ENCODE results near the gene COPB2. TPM values are rescaled to one million over a fixed set of nuclear protein-coding genes. Genes with fewer than 3 reads are reported as not detected.

Gene COPB2
- total and polyA plus RNA-seq, 2 donors (not counting 1 experiment from before 2014, with no cell fraction given), result 15.9 to 75.4 TPM

DNA sequence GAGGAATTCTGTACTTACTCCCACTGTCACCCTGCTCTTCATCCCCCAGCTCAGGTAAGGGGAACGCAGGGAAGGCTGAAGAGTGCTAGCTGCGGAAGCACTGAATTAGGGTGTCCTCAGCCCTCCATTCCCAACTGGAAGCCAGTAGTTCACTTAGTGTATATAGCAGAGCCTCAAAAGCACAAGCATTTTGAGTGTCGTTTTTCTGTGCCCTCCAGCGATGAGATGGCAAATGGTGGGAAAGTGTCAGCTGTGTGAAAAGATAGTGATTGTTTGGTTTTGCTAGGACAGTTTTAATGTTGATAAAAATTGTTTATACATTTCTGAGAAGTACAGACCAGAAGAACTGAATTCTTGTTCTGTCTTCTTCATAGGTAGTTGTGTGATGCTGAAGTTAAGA, 34.8 kb downstream of the COPB2 start:
- H3K4me1 ChIP-seq (ENCODE audit: control insufficient read depth in 2 of 2, insufficient read depth in 2 of 2, low read length in 2 of 2), result no peaks in the 10 kb centered on the region
- ChIA-PET POLR2A (no interaction called here), CTCF (no interaction called here)
- no peak overlapping the region for H3K4me2 ChIP-seq (replicated peaks; ENCODE audit: low read depth, low read length, poor library complexity, severe bottlenecking)
- H3K4me3 Mint-ChIP-seq, result no peak overlapping the region
- no peaks in the 10 kb centered on the region for H3K27me3 ChIP-seq (replicated peaks in 1 of 4; ENCODE audit: control extremely low read depth in 1 of 4, control insufficient read depth in 3 of 4, insufficient read depth in 4 of 4, low read length in 3 of 4)
- WGBS (ENCODE audit: insufficient coverage), result 93% methylated on average over 2 of the region's 4 CpGs
- no peak overlapping the region for H3K27ac ChIP-seq (ENCODE audit: low read length in 2 of 2)
- intact Hi-C loops (cut with micrococcal nuclease), result no loop called here
- TF ChIP-seq, protein P1, sequence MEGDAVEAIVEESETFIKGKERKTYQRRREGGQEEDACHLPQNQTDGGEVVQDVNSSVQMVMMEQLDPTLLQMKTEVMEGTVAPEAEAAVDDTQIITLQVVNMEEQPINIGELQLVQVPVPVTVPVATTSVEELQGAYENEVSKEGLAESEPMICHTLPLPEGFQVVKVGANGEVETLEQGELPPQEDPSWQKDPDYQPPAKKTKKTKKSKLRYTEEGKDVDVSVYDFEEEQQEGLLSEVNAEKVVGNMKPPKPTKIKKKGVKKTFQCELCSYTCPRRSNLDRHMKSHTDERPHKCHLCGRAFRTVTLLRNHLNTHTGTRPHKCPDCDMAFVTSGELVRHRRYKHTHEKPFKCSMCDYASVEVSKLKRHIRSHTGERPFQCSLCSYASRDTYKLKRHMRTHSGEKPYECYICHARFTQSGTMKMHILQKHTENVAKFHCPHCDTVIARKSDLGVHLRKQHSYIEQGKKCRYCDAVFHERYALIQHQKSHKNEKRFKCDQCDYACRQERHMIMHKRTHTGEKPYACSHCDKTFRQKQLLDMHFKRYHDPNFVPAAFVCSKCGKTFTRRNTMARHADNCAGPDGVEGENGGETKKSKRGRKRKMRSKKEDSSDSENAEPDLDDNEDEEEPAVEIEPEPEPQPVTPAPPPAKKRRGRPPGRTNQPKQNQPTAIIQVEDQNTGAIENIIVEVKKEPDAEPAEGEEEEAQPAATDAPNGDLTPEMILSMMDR (IDR thresholded peaks at IDR 0.05), result no peak
- H3K79me2 ChIP-seq (ENCODE audit: control insufficient read depth, insufficient read depth, low read length), result no peaks in the 10 kb centered on the region
- no peak overlapping the region for H2AFZ ChIP-seq (ENCODE audit: insufficient read depth, low read depth, low read length, poor library complexity, severe bottlenecking)
- no peak for ATAC-seq (ENCODE audit: low read depth)
- no peak overlapping the region for H3K4me3 ChIP-seq (ENCODE audit: control extremely low read depth in 1 of 5, extremely low read depth in 1 of 5, insufficient read depth in 1 of 5, low read depth in 2 of 5, low read length in 4 of 5)
- no peak overlapping the region for H3K27ac Mint-ChIP-seq
- H3K9ac ChIP-seq (ENCODE audit: low read length), result no peak overlapping the region
- H3K36me3 ChIP-seq (replicated peaks in 1 of 2; ENCODE audit: control extremely low read depth in 1 of 2, control insufficient read depth in 1 of 2, extremely low read depth in 1 of 2, insufficient read depth in 2 of 2, low read length in 1 of 2), result peaks cover 40 to 91% of the 10 kb centered on the region in 2 experiments
- H4K20me1 ChIP-seq (ENCODE audit: control insufficient read depth, insufficient read depth, low read length, poor library complexity, severe bottlenecking), result no peaks in the 10 kb centered on the region
- H3K9me3 Mint-ChIP-seq (ENCODE audit: insufficient read depth), result no peaks in the 10 kb centered on the region
- H3K27me3 Mint-ChIP-seq, result no peaks in the 10 kb centered on the region
- DNase-seq, result no peak
- no peaks in the 10 kb centered on the region for H3K9me3 ChIP-seq (ENCODE audit: control extremely low read depth in 1 of 3, control insufficient read depth in 2 of 3, insufficient read depth in 1 of 3, low read length in 2 of 3)
- H3K4me1 Mint-ChIP-seq, result peaks cover 3% of the 10 kb centered on the region

DNA sequence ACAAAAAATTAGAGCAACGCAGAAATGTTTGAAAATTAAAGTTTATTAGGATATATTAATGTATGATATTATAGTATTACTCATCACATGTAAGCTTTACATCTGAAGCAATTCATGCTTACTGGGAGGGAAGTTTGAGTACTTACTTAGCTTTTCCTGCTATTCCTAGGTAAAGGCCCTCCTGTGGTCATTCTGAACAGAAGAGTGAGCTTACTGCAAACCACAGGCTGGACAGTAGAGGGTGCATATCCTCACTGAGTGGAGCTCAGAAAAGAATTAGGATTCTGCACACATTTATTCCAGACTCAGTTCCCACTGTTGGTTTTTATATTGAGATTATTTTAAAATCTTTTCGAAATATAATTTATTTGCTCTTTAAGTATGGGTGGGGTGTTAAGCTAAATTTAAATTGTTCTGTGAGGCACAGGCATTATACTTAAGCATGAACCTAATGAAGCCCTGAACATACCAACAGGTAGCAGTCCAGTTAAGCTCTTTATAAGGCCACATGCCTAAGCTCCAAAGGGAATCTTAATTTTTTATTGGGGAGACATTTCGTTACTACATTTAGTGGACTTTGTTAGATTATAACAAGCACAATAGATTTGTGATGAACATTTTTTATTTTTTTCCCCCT, 35.4 kb downstream of the COPB2 start:
- ATAC-seq (ENCODE audit: low read depth) (no peak), DNase-seq (no peak)
- no peaks in the 10 kb centered on the region for H3K79me2 ChIP-seq (ENCODE audit: control insufficient read depth, insufficient read depth, low read length)
- WGBS (ENCODE audit: insufficient coverage), result no CpG with 5 or more reads among the region's 3 CpGs
- ChIA-PET CTCF (no interaction called here), POLR2A (no interaction called here)
- Mint-ChIP-seq H3K4me1 (peaks cover 3% of the 10 kb centered on the region), H3K4me3 (no peak overlapping the region), H3K27me3 (no peaks in the 10 kb centered on the region), H3K9me3 (ENCODE audit: insufficient read depth) (no peaks in the 10 kb centered on the region), H3K27ac (no peak overlapping the region)
- H3K4me2 ChIP-seq (replicated peaks; ENCODE audit: low read depth, low read length, poor library complexity, severe bottlenecking), result no peak overlapping the region
- no peak for TF ChIP-seq EZH2 (IDR thresholded peaks at IDR 0.05; ENCODE audit: borderline replicate concordance, insufficient read depth, low read depth, low read length, poor library complexity, severe bottlenecking)
- TF ChIP-seq, protein P1 (IDR thresholded peaks at IDR 0.05), result no peak
- no peak overlapping the region for H3K9ac ChIP-seq (ENCODE audit: low read length)
- no peaks in the 10 kb centered on the region for H3K27me3 ChIP-seq (replicated peaks in 1 of 4; ENCODE audit: control extremely low read depth in 1 of 4, control insufficient read depth in 3 of 4, insufficient read depth in 4 of 4, low read length in 3 of 4)
- no peak overlapping the region for H3K4me3 ChIP-seq (ENCODE audit: control extremely low read depth in 1 of 5, extremely low read depth in 1 of 5, insufficient read depth in 1 of 5, low read depth in 2 of 5, low read length in 4 of 5)
- intact Hi-C loops (cut with micrococcal nuclease), result no loop called here
- H3K27ac ChIP-seq (ENCODE audit: low read length in 2 of 2), result no peak overlapping the region
- H4K20me1 ChIP-seq (ENCODE audit: control insufficient read depth, insufficient read depth, low read length, poor library complexity, severe bottlenecking), result no peaks in the 10 kb centered on the region
- H3K4me1 ChIP-seq (ENCODE audit: control insufficient read depth in 2 of 2, insufficient read depth in 2 of 2, low read length in 2 of 2), result no peaks in the 10 kb centered on the region
- H3K36me3 ChIP-seq (replicated peaks in 1 of 2; ENCODE audit: control extremely low read depth in 1 of 2, control insufficient read depth in 1 of 2, extremely low read depth in 1 of 2, insufficient read depth in 2 of 2, low read length in 1 of 2), result peaks cover 38 to 87% of the 10 kb centered on the region in 2 experiments
- H2AFZ ChIP-seq (ENCODE audit: insufficient read depth, low read depth, low read length, poor library complexity, severe bottlenecking), result no peak overlapping the region
- H3K9me3 ChIP-seq (ENCODE audit: control extremely low read depth in 1 of 3, control insufficient read depth in 2 of 3, insufficient read depth in 1 of 3, low read length in 2 of 3), result no peaks in the 10 kb centered on the region

All from B cell (primary cell).